T-helper 2 cell treated with Interferon-gamma antibody and Interleukin-4, amounts not matched to agents 5 μg/mL and 100 μg/mL, for 36 hours (primary cell): ENCODE measurements around the gene SCARF1.
"Not testable (repeated sequence)": the region's sequence is repeated elsewhere in the genome, so short reads cannot be mapped to it uniquely, and the experiment has no call there.

ENCODE experiments used
- DNase-seq: peaks from one replicate; pipeline ENCODE4 v3.0.0; 2021; ENCODE audit warnings: low spot score
- H3K27ac Mint-ChIP-seq: one replicate; pipeline ENCODE4 v1.8.0; 2021; ENCODE audit warnings: mild to moderate bottlenecking, mixed read lengths
- H3K27me3 Mint-ChIP-seq: one replicate; pipeline ENCODE4 v1.8.0; 2021; ENCODE audit warnings: low read depth, mixed read lengths
- H3K36me3 Mint-ChIP-seq: one replicate; pipeline ENCODE4 v1.8.0; 2021; ENCODE audit warnings: low read depth, mixed read lengths
- H3K4me1 Mint-ChIP-seq: one replicate; pipeline ENCODE4 v1.8.0; 2021; ENCODE audit warnings: low read depth, mixed read lengths
- H3K4me3 Mint-ChIP-seq: one replicate; pipeline ENCODE4 v1.8.0; 2022; ENCODE audit warnings: mild to moderate bottlenecking, moderate library complexity, mixed read lengths
- H3K9me3 Mint-ChIP-seq: one replicate; pipeline ENCODE4 v1.8.0; 2021; ENCODE audit warnings: mixed read lengths

The SCARF1 gene

GRCh38 chr17:1645207-1646171 is at the start of gene SCARF1:
SCARF1 (minus strand) TSS chr17:1645732; CDS start chr17:1645697, 35 bp downstream.
- H3K9me3 Mint-ChIP-seq, result no peaks in the 10 kb centered on the region

GRCh38 chr17:1693339-1693738 is 47.8 kb upstream of the SCARF1 start:
- Mint-ChIP-seq H3K9me3 (no peaks in the 10 kb centered on the region), H3K27me3 (peaks cover 5% of the 10 kb centered on the region), H3K4me3 (no peak overlapping the region), H3K4me1 (peaks cover 3% of the 10 kb centered on the region), H3K27ac (no peak overlapping the region), H3K36me3 (no peaks in the 10 kb centered on the region)
- no peak for DNase-seq

More at GRCh38 chr17:1645207-1646171, at the start of gene SCARF1:
- Mint-ChIP-seq H3K4me1 (peaks cover 26% of the 10 kb centered on the region), H3K27ac (peak within 1 kb of the TSS; percentile 75), H3K36me3 (peaks cover 2% of the 10 kb centered on the region), H3K27me3 (no peaks in the 10 kb centered on the region), H3K4me3 (peak within 1 kb of the TSS; percentile 74)
- no peak for DNase-seq

- DNase-seq, result no peak
- Mint-ChIP-seq H3K4me3 (no peak overlapping the region), H3K27ac (no peak overlapping the region), H3K9me3 (no peaks in the 10 kb centered on the region), H3K36me3 (no peaks in the 10 kb centered on the region), H3K27me3 (peaks cover 5% of the 10 kb centered on the region), H3K4me1 (peaks cover 3% of the 10 kb centered on the region)
Measured at GRCh38 chr17:1690544-1691221, 45.2 kb upstream of the SCARF1 start.

GRCh38 chr17:1688405-1688804 is 42.9 kb upstream of the SCARF1 start:
- not testable (repeated sequence) for H3K27me3 Mint-ChIP-seq, H3K4me3 Mint-ChIP-seq, H3K27ac Mint-ChIP-seq, DNase-seq, H3K9me3 Mint-ChIP-seq
- peaks cover 11% of the 10 kb centered on the region for H3K36me3 Mint-ChIP-seq
- peaks cover 15% of the 10 kb centered on the region for H3K4me1 Mint-ChIP-seq

- H3K36me3 Mint-ChIP-seq, result peaks cover 31% of the 10 kb centered on the region
- no peaks in the 10 kb centered on the region for H3K27me3 Mint-ChIP-seq
- peak overlapping the region; percentile 11 for H3K27ac Mint-ChIP-seq
- H3K9me3 Mint-ChIP-seq, result no peaks in the 10 kb centered on the region
- peaks cover 27% of the 10 kb centered on the region for H3K4me1 Mint-ChIP-seq
- peak overlapping the region; percentile 27 for H3K4me3 Mint-ChIP-seq
- DNase-seq, result no peak
Measured at GRCh38 chr17:1686086-1686485, 40.6 kb upstream of the SCARF1 start.

- Mint-ChIP-seq H3K36me3 (peaks cover 46% of the 10 kb centered on the region), H3K27me3 (no peaks in the 10 kb centered on the region), H3K4me1 (peaks cover 24% of the 10 kb centered on the region), H3K9me3 (no peaks in the 10 kb centered on the region), H3K4me3 (peak within 1 kb of the TSS; percentile 99), H3K27ac (peak within 1 kb of the TSS; percentile 96)
- DNase-seq, result peak; percentile 98
Measured at GRCh38 chr17:1684378-1685189, 39.1 kb upstream of the SCARF1 start, which contains the start of gene PRPF8. PRPF8 (minus strand) TSS chr17:1684867; CDS start chr17:1684571, 296 bp downstream.

- Mint-ChIP-seq H3K36me3 (peaks cover 57% of the 10 kb centered on the region), H3K4me3 (peak overlapping the region; percentile 99), H3K27me3 (no peaks in the 10 kb centered on the region), H3K9me3 (no peaks in the 10 kb centered on the region), H3K4me1 (peaks cover 24% of the 10 kb centered on the region), H3K27ac (peak overlapping the region; percentile 96)
- no peak for DNase-seq
Measured at GRCh38 chr17:1683459-1683858, 37.9 kb upstream of the SCARF1 start.

- H3K4me1 Mint-ChIP-seq, result peaks cover 2% of the 10 kb centered on the region
- DNase-seq, result no peak
- H3K27me3 Mint-ChIP-seq, result no peaks in the 10 kb centered on the region
- H3K4me3 Mint-ChIP-seq, result no peak overlapping the region
- H3K36me3 Mint-ChIP-seq, result peaks cover 81% of the 10 kb centered on the region
- no peaks in the 10 kb centered on the region for H3K9me3 Mint-ChIP-seq
- no peak overlapping the region for H3K27ac Mint-ChIP-seq
Measured at GRCh38 chr17:1676401-1676800, 30.9 kb upstream of the SCARF1 start.

- no peak overlapping the region for H3K27ac Mint-ChIP-seq
- DNase-seq, result no peak
Measured at GRCh38 chr17:1673041-1673785, 27.7 kb upstream of the SCARF1 start.

GRCh38 chr17:1663934-1664333 is 18.4 kb upstream of the SCARF1 start:
- peaks cover 60% of the 10 kb centered on the region for H3K36me3 Mint-ChIP-seq
- not testable (repeated sequence) for H3K27me3 Mint-ChIP-seq, H3K4me3 Mint-ChIP-seq, H3K9me3 Mint-ChIP-seq, H3K4me1 Mint-ChIP-seq, H3K27ac Mint-ChIP-seq, DNase-seq

More at GRCh38 chr17:1673041-1673785, 27.7 kb upstream of the SCARF1 start:
- peaks cover 10% of the 10 kb centered on the region for H3K4me1 Mint-ChIP-seq
- H3K36me3 Mint-ChIP-seq, result peaks cover 73% of the 10 kb centered on the region
- no peak overlapping the region for H3K4me3 Mint-ChIP-seq
- no peaks in the 10 kb centered on the region for H3K27me3 Mint-ChIP-seq
- H3K9me3 Mint-ChIP-seq, result no peaks in the 10 kb centered on the region

GRCh38 chr17:1661045-1661444 is 15.5 kb upstream of the SCARF1 start:
- Mint-ChIP-seq H3K4me1 (no peaks in the 10 kb centered on the region), H3K36me3 (peaks cover 65% of the 10 kb centered on the region), H3K9me3 (no peaks in the 10 kb centered on the region), H3K4me3 (no peak overlapping the region), H3K27me3 (no peaks in the 10 kb centered on the region), H3K27ac (no peak overlapping the region)
- no peak for DNase-seq

- no peak overlapping the region for H3K4me3 Mint-ChIP-seq
- H3K4me1 Mint-ChIP-seq, result no peaks in the 10 kb centered on the region
- no peaks in the 10 kb centered on the region for H3K9me3 Mint-ChIP-seq
- H3K27ac Mint-ChIP-seq, result no peak overlapping the region
- DNase-seq, result no peak
- no peaks in the 10 kb centered on the region for H3K27me3 Mint-ChIP-seq
- peaks cover 80% of the 10 kb centered on the region for H3K36me3 Mint-ChIP-seq
Measured at GRCh38 chr17:1658100-1658499, 12.6 kb upstream of the SCARF1 start.

- Mint-ChIP-seq H3K4me1 (peaks cover 5% of the 10 kb centered on the region), H3K4me3 (no peak overlapping the region), H3K9me3 (no peaks in the 10 kb centered on the region), H3K36me3 (peaks cover 66% of the 10 kb centered on the region), H3K27me3 (no peaks in the 10 kb centered on the region), H3K27ac (no peak overlapping the region)
- DNase-seq, result no peak
Measured at GRCh38 chr17:1653735-1654134, 8.2 kb upstream of the SCARF1 start.
